DMS114 treated with DMSO at 0.1 percent for 48 hours (cell line): Measurements from ENCODE around the gene RFESD.
"Not testable (repeated sequence)": the region's sequence is repeated elsewhere in the genome, so short reads cannot be mapped to it uniquely, and the experiment has no call there.

Source experiments
- DNase-seq: peaks from one replicate; lab custom pipeline; 2025; ENCODE audit not compliant: unreplicated experiment; lab: John Stamatoyannopoulos, UW

RFESD gene

GRCh38 chr5:95627971-95628810 is 18.4 kb upstream of the RFESD start:
- no peak for DNase-seq

- DNase-seq, result no peak
Measured at GRCh38 chr5:95628933-95629332, 17.6 kb upstream of the RFESD start.

- DNase-seq, result no peak
Measured at GRCh38 chr5:95630394-95630917, 16.1 kb upstream of the RFESD start.

GRCh38 chr5:95631255-95631958 is 15.2 kb upstream of the RFESD start:
- DNase-seq, result no peak

- DNase-seq, result no peak
Measured at GRCh38 chr5:95631991-95632675, 14.4 kb upstream of the RFESD start.

GRCh38 chr5:95632942-95633341 is 13.6 kb upstream of the RFESD start:
- DNase-seq, result not testable (repeated sequence)

- no peak for DNase-seq
Measured at GRCh38 chr5:95633671-95634070, 12.9 kb upstream of the RFESD start.

GRCh38 chr5:95634081-95634480 is 12.5 kb upstream of the RFESD start:
- no peak for DNase-seq

- no peak for DNase-seq
Measured at GRCh38 chr5:95638632-95639031, 7.9 kb upstream of the RFESD start.

GRCh38 chr5:95641741-95642220 is 4.8 kb upstream of the RFESD start:
- DNase-seq, result no peak

GRCh38 chr5:95643152-95643551 is 3.4 kb upstream of the RFESD start:
- DNase-seq, result no peak

- peak; percentile 75 for DNase-seq
Measured at GRCh38 chr5:95644351-95645042, 2.1 kb upstream of the RFESD start.

- not testable (repeated sequence) for DNase-seq
Measured at GRCh38 chr5:95646226-95646568, 380 bp upstream of the RFESD start.

GRCh38 chr5:95647886-95648860 is 1.6 kb downstream of the RFESD start:
- DNase-seq, result no peak

- no peak for DNase-seq
Measured at GRCh38 chr5:95649274-95649673, 2.7 kb downstream of the RFESD start.

GRCh38 chr5:95649842-95650620 is 3.5 kb downstream of the RFESD start:
- no peak for DNase-seq

- DNase-seq, result no peak
Measured at GRCh38 chr5:95652849-95653248, 6.3 kb downstream of the RFESD start.

GRCh38 chr5:95654196-95654595 is 7.6 kb downstream of the RFESD start:
- DNase-seq, result no peak

- no peak for DNase-seq
Measured at GRCh38 chr5:95655575-95655974, 9.0 kb downstream of the RFESD start.
